ENCODE results near the gene PTCH2.
"Not testable (repeated sequence)": the region's sequence is repeated elsewhere in the genome, so short reads cannot be mapped to it uniquely, and the experiment has no call there.

PTCH2 gene

DNA sequence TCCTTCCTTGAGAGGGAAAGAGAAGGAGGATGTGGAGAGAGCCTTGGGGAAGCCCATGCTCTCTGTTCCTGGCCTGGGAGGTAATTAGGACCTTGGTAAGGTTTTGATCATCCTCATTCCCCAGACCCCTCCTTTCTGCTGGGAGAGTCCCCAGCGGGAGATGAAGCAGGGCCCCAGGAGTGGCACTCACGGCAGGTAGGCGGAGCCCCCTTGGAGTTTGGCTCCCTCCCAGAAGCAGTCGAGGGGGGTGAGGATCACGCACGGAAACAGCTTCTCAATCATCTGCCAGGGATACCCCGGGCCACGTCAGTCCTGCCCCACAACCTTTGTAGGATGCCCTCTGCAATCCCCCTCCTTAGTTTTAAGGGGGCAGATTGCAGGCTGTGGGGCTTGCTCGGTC is 11.5 kb downstream of the PTCH2 start:
- H3K4me1 Mint-ChIP-seq, result peaks cover 20 to 27% of the 10 kb centered on the region in 2 donors
- no peaks in the 10 kb centered on the region for H3K9me3 Mint-ChIP-seq
- ATAC-seq (replicated peaks) (no peak), DNase-seq (no peak)
- no peak overlapping the region for H3K27ac Mint-ChIP-seq
- no peaks in the 10 kb centered on the region for H3K36me3 Mint-ChIP-seq
- H3K27me3 Mint-ChIP-seq, result no peaks in the 10 kb centered on the region
- H3K4me3 Mint-ChIP-seq, result no peak overlapping the region

DNA sequence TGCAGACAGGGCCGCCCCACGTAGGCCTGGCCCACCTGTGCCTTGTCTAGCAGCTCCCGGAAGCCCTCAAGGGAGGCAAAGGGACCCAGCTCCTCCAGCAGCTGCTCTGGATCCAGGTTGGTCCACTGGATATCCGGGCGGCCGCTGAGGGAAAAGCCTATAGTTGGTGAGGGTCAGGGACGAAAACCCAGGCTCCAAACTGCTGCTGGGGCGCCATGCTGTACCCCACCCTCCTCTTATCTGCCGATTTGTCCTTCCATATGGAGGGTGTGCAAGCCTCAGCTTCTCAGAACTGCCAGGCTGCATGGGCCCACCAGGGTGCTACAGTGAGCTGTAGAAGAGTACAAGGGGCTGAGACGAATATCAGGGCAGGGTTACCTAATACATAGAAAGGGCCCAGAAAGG is 12.2 kb downstream of the PTCH2 start:
- Mint-ChIP-seq H3K36me3 (no peaks in the 10 kb centered on the region), H3K27me3 (peaks cover 0 to 6% of the 10 kb centered on the region in 2 donors), H3K4me3 (no peak overlapping the region), H3K9me3 (no peaks in the 10 kb centered on the region), H3K27ac (no peak overlapping the region), H3K4me1 (peaks cover 22 to 27% of the 10 kb centered on the region in 2 donors)
- ATAC-seq (replicated peaks) (peak in 1 of 2 donors; percentile 14), DNase-seq (no peak)

DNA sequence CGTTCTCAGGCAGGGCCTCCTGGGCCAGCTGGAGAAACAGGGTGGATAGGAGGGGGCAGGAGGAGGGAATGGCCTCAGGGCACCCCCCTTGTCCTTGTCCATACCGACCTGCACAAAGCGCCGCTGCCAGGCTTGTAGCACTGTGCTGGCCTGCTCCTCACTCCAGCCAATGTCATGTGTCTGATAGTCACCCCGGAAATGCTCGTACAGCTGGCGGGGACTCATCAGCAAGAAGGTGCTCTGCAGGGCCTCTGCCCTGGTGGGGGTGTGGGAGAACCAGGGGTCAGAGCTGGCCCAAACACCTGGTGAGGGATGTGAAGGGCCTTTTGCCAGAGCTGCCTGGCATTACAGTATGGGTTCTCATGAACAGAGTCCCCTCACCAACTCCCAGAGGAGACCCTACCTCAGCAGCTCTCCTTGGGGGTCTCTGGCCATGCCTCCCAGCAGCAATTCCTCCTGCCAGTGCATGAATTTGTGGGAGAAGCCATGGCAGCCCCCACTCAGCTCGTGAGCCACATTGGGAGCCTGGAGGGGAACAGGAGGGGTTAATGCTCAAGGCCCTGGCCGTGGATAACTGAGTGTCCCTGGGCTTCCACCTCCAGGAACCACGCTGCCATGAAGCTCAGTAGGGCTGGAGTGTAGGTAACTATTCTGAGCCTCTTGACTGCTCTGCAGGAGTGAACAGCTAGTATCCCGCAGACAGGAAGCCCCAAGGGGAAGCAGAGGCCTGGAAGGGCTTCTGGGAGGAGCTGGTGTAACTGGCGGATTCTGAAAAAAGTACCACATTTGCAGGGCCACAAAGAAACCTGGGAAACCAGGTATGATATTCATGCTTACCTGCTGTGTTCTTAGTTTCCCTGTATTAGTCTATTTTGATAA is 13.3 kb downstream of the PTCH2 start:
- ATAC-seq (replicated peaks) (no peak), DNase-seq (no peak)
- no peak overlapping the region for H3K27ac Mint-ChIP-seq
- no peak overlapping the region for H3K4me3 Mint-ChIP-seq
- no peaks in the 10 kb centered on the region for H3K36me3 Mint-ChIP-seq
- peaks cover 0 to 6% of the 10 kb centered on the region in 2 donors for H3K27me3 Mint-ChIP-seq
- H3K9me3 Mint-ChIP-seq, result no peaks in the 10 kb centered on the region
- H3K4me1 Mint-ChIP-seq, result peaks cover 17 to 22% of the 10 kb centered on the region in 2 donors

- Mint-ChIP-seq H3K9me3 (no peaks in the 10 kb centered on the region), H3K36me3 (no peaks in the 10 kb centered on the region), H3K4me1 (peaks cover 14 to 15% of the 10 kb centered on the region in 2 donors), H3K27me3 (peaks cover 0 to 6% of the 10 kb centered on the region in 2 donors), H3K27ac (no peak overlapping the region), H3K4me3 (no peak overlapping the region)
- DNase-seq, result no peak
- ATAC-seq (replicated peaks), result no peak
These were observed 14.1 kb downstream of the PTCH2 start for GRCh38 chr1:44828841-44829440.

GRCh38 chr1:44828003-44828651 is 14.9 kb downstream of the PTCH2 start:
- H3K27ac Mint-ChIP-seq, result no peak overlapping the region
- peaks cover 12% of the 10 kb centered on the region in 2 donors for H3K4me1 Mint-ChIP-seq
- no peaks in the 10 kb centered on the region for H3K9me3 Mint-ChIP-seq
- H3K27me3 Mint-ChIP-seq, result peaks cover 0 to 6% of the 10 kb centered on the region in 2 donors
- DNase-seq (no peak), ATAC-seq (replicated peaks) (no peak)
- no peaks in the 10 kb centered on the region for H3K36me3 Mint-ChIP-seq
- no peak overlapping the region for H3K4me3 Mint-ChIP-seq

GRCh38 chr1:44827197-44828002 is 15.7 kb downstream of the PTCH2 start:
- ATAC-seq (replicated peaks) (no peak), DNase-seq (no peak)
- Mint-ChIP-seq H3K36me3 (no peaks in the 10 kb centered on the region), H3K4me1 (peaks cover 11 to 12% of the 10 kb centered on the region in 2 donors), H3K27ac (no peak overlapping the region), H3K9me3 (no peaks in the 10 kb centered on the region), H3K4me3 (no peak overlapping the region), H3K27me3 (peaks cover 0 to 6% of the 10 kb centered on the region in 2 donors)

- ATAC-seq (replicated peaks), result peak; percentile 39 to 45
- no peaks in the 10 kb centered on the region for H3K9me3 Mint-ChIP-seq
- no peaks in the 10 kb centered on the region for H3K36me3 Mint-ChIP-seq
- H3K4me1 Mint-ChIP-seq, result peaks cover 8 to 13% of the 10 kb centered on the region in 2 donors
- no peak for DNase-seq
- no peak overlapping the region for H3K4me3 Mint-ChIP-seq
- peaks cover 0 to 6% of the 10 kb centered on the region in 2 donors for H3K27me3 Mint-ChIP-seq
- H3K27ac Mint-ChIP-seq, result no peak overlapping the region
These were observed 16.5 kb downstream of the PTCH2 start for GRCh38 chr1:44826375-44827196.

- ATAC-seq (replicated peaks); H3K4me3 Mint-ChIP-seq; DNase-seq; H3K27me3 Mint-ChIP-seq; H3K36me3 Mint-ChIP-seq; H3K27ac Mint-ChIP-seq; H3K9me3 Mint-ChIP-seq: not testable (repeated sequence)
- H3K4me1 Mint-ChIP-seq, result peaks cover 20 to 30% of the 10 kb centered on the region in 2 donors
These were observed 18.7 kb downstream of the PTCH2 start for GRCh38 chr1:44824392-44824791.

DNA sequence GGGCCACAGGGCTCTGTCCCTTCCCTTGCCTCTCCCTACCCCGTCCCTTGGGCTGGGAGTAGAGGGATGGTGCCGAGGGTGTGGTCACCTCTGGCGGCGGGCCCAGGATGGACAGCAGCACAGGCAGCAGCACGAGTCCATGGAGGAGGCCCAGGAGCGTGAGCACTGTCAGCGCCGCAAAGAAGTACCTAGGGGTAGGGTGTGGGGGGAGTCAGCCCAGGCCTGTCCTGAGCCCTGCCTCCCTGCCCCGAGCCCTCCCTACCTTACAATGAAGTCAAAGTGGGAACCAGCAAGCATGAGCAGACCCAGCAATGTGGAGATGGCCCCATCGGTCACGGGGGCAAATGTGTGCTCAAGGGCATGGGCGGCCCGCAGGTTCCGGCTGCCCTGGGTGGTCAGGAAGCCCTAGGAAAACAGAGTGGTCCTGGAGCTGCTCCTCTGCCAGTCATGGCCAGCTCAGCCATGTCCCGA is 20.0 kb downstream of the PTCH2 start:
- DNase-seq (no peak), ATAC-seq (replicated peaks) (no peak)
- Mint-ChIP-seq H3K27me3 (peaks cover 0 to 6% of the 10 kb centered on the region in 2 donors), H3K27ac (no peak overlapping the region), H3K4me3 (no peak overlapping the region), H3K4me1 (peaks cover 24 to 44% of the 10 kb centered on the region in 2 donors), H3K36me3 (peaks cover 2 to 5% of the 10 kb centered on the region in 2 donors), H3K9me3 (no peaks in the 10 kb centered on the region)

GRCh38 chr1:44822131-44822701 is 20.8 kb downstream of the PTCH2 start:
- no peak overlapping the region for H3K27ac Mint-ChIP-seq

DNA sequence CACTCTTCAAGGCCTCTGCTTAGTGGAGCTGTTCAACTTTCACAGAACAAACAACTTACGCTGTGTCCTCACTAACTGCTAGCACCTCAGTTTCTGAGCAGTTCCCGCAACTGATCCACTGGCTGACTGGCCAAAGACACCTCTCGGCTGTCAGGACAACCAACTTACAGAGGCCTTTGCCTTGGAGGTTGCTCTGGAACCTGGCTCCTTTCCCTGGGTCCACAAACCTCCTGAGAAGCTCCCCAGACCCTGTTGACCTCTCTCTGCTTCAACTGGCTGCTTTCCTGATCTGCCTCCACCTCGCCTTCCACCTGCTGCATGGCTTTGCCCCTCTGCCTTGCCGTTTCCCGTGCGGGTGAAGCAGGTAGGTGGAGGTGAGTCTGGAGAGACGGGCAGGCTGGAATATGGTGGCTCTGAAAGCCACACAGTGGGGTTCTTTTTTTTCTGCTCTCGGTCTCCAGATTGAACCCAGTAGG is 21.8 kb downstream of the PTCH2 start:
- H3K36me3 Mint-ChIP-seq, result peaks cover 2 to 6% of the 10 kb centered on the region in 2 donors
- H3K27me3 Mint-ChIP-seq, result peaks cover 0 to 4% of the 10 kb centered on the region in 2 donors
- DNase-seq, result no peak
- H3K4me1 Mint-ChIP-seq, result peaks cover 26 to 43% of the 10 kb centered on the region in 2 donors
- ATAC-seq (replicated peaks), result no peak
- H3K9me3 Mint-ChIP-seq, result no peaks in the 10 kb centered on the region
- peak overlapping the region; percentile 69 for H3K27ac Mint-ChIP-seq
- peak overlapping the region in 1 of 2 donors; percentile 93 for H3K4me3 Mint-ChIP-seq

More at GRCh38 chr1:44822131-44822701, 20.8 kb downstream of the PTCH2 start:
- ATAC-seq (replicated peaks) (no peak), DNase-seq (no peak)
- no peaks in the 10 kb centered on the region for H3K9me3 Mint-ChIP-seq
- H3K27me3 Mint-ChIP-seq, result peaks cover 0 to 6% of the 10 kb centered on the region in 2 donors
- peaks cover 29 to 47% of the 10 kb centered on the region in 2 donors for H3K4me1 Mint-ChIP-seq
- no peak overlapping the region for H3K4me3 Mint-ChIP-seq
- H3K36me3 Mint-ChIP-seq, result peaks cover 2 to 6% of the 10 kb centered on the region in 2 donors

DNA sequence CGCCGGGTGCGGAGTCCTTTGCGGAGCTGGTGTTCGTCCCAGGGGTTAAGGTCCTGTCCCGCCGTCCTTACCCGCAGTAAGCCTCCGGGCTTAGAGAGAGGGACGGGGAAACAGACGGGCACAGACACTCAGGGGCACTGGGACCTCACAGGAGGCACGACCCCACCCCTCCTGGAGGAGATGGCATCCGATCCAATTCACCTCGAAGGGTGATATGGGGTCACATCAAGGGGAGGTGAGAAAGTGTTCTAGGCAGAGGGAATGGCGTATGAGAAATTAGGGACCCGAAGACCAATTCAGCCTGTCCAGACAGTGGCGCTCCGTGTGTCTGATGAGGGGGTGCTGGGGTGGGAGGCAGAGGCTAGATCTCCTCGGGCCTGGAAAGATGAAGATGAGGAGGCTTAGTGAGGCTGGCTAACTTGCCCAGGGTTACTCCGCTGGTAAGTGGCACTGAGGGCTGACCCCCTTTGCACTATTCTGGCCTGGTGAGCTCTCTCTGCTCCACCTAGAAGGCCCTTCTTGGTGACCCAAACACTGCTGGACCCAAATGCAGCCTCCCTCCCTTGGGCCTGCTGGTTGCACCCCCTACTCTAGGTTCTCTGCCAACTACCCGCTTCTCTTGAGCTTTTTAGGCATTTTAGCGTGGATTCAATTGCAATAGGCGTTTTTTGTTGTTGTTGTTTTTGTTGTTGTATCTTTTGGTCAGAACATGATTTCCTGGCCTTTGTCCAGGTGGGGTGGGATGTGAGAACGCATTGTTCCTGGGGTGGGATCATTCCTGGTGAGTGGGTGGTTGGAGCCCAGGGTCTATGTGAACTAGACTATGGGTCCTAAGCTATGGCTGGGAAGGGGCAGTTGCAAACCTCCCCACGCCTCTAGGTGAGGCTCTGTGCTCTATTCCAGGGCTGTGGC is 22.5 kb downstream of the PTCH2 start:
- peak overlapping the region; percentile 100 for H3K27ac Mint-ChIP-seq
- H3K4me3 Mint-ChIP-seq, result peak overlapping the region; percentile 90 to 93
- peaks cover 2 to 6% of the 10 kb centered on the region in 2 donors for H3K36me3 Mint-ChIP-seq
- H3K9me3 Mint-ChIP-seq, result no peaks in the 10 kb centered on the region
- DNase-seq (no peak), ATAC-seq (replicated peaks) (no peak)
- H3K4me1 Mint-ChIP-seq, result peaks cover 23 to 40% of the 10 kb centered on the region in 2 donors
- H3K27me3 Mint-ChIP-seq, result no peaks in the 10 kb centered on the region

All from stimulated activated naive B cell treated with anti-CD40 and anti-IgM and Interleukin-4, amounts not matched to agents 10 μg/mL and 1 μg/mL and 100 μg/mL, for 72 hours (primary cell).